HG03064 (cell line): ENCODE results near the gene ERI2.

ENCODE experiments used
- ATAC-seq: cut with Tn5 transposase; IDR thresholded peaks from one replicate; pipeline ENCODE4 v1.9.1; 2021; ENCODE audit warnings: low read depth; ENCODE audit not compliant: unreplicated experiment

Gene ERI2, protein sequence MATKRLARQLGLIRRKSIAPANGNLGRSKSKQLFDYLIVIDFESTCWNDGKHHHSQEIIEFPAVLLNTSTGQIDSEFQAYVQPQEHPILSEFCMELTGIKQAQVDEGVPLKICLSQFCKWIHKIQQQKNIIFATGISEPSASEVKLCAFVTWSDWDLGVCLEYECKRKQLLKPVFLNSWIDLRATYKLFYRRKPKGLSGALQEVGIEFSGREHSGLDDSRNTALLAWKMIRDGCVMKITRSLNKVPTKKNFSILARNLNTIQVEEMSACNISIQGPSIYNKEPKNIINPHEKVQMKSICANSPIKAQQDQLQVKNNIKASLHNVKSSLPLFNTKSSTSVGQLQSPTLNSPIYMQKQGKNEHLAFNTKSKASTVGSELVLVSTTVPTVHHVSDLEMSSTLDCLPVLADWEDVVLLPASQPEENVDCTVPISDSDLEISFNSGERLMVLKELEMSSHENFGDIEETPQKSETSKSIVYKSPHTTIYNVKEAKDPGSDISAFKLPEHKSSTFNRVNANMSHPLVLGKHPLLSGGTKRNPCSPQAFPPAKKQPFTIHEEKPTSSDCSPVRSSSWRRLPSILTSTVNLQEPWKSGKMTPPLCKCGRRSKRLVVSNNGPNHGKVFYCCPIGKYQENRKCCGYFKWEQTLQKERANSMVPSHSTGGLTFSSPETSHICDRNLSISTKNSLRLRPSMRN

DNA sequence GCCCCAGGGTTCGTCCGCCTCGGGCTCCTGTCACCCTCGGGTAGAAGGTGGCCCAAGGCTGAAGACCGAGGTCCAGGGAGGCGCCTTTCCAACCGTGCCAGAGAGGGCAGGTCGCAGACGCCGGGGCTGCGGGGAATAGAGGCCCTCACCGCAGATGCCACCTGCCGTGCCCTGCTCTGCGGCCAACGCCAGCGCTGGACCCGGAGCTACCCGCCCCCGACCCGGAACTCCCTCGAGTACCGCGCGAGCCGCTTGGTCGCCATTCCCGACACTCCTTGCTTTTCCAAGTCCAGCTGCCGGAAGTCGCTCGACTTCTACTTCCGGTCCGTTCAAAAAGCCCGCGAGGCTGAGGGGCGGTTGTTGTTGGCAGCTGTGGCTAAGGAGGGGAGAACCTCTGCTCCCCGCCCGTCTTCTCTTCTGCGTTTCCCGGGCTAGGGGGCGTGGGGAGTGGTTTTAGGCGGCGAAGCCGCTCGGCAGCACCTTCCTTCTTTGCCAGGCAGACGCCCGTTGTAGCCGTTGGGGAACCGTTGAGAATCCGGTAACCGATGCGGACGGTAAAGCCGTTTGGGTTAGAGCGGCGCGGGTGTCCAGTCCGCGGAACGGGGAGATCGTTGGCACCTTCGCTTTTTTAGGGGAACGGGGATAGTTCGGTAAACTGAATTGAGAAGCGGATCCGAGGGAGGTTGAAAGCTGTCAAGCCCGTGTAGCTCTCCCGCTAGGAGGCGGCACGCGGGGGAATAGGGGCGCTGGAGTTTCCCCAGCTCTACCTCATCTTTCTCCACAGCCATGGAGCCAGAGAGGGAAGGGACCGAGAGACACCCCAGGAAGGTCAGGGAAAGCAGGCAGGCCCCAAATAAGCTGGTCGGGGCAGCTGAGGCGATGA lies at the start of gene ERI2, which contains the start of gene REXO5:
TSS of gene ERI2 (minus strand) at position 305 of the 883 bp plus-strand sequence. CDS start at position 263, 42 bp downstream.
TSS of gene REXO5 (plus strand) at position 360 of the 883 bp plus-strand sequence. CDS start at position 787, 427 bp downstream.
- peak; percentile 59 for ATAC-seq

DNA sequence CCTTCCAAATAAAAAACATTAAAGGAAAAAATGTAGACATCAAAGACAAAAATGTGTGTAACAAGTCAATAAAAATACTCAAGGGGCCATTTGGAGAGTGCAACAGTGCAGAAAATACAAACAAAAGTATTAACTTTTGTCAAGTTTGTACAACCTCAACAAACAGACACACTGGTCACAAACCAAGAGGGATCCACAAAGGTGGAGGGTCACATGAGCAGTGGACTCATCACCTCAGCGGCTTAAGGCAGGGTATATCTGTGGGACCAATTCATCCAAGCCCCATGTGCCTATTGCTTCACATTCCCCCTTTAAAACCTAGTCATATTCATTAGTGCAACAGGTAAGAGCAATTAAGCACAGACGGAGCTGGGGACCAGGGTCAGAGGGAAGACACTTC lies 48.7 kb upstream of the ERI2 start:
- no peak for ATAC-seq

DNA sequence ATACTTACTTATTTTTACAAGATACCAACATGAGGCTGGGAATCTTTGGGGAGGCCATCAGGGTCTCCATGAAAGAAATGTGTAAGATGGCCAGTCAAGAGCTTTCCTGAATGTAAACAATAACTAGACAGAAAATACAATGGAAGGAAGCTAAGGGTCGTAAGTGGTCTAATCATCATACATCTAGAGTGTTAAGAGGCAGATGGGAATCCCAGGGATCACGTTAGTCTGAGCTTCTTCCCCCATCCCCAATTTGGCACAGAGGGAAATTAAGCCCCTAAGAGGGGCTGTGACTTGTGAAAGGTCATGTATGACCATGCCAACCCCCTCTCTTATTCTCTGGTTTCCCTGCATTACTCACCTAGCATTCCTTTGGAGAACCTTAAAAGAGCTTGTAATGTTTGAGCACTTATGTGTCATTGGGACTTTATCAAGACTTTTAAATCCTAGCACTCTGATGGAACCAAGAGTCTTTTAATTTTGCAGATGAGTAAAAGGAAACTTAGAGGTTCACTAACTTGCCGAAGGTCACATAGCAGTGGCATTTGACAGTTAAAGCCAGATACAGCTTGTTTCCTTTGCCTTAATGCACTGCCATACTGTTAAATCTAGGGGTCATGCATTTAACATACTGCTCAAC lies 47.8 kb upstream of the ERI2 start:
- no peak for ATAC-seq

DNA sequence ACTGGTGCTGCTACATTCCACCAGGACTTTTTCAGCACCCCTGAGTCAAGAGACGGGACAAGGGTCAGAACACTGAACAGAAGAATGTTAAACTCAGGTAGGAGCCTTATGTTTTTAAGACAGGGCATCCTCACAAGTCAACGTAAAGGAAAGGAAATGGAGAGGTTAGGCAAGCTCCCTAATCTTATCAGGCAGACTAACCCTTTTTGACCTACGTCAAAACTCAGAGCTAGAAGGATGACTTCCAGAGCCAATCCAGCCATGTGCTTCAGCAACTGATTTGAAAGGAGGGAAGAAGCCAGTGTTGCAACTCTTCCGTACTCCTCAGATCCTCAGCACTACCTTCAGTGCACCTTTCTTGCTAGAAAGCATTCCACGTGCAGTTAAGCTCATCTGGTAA lies 46.9 kb upstream of the ERI2 start:
- ATAC-seq: no peak

DNA sequence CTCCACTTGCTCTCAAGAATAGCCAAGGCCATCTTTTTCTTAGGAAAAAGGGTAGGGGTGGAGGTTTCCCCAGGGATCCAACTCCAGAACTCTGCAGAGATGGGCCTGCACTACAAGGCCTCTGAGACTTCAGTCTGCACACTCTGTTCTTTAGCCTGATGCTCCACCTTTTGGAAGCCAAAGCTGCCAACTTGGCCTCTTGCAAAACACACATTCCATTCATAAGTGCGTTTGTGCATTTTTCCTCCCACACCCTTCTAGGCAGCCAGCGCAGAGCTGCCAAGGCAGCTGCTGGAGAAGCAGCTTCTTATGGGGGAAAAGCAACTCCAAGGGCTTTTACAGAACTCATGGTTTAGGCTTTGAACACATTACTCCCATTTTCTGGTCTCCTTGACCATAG lies 45.3 kb upstream of the ERI2 start:
- ATAC-seq: no peak

DNA sequence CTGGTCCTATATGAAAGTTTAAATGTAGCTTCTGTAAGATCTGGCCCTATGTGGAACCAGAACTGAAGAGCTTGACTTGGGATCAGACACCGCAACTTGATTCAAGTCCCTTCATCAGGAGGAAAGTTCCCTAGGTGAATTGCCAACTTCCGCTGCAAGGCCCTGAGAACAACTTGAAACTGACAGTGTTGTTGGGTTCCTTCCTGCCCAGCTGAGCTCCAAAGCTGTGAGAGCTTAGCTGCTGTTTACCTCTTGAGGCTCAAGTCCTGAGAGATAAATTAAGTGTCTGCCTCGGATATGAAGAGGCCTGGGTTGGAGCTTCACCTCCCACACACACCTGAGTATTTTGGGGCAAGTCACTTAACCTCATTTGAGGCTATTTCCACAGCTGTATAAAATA lies 44.7 kb upstream of the ERI2 start:
- no peak for ATAC-seq

DNA sequence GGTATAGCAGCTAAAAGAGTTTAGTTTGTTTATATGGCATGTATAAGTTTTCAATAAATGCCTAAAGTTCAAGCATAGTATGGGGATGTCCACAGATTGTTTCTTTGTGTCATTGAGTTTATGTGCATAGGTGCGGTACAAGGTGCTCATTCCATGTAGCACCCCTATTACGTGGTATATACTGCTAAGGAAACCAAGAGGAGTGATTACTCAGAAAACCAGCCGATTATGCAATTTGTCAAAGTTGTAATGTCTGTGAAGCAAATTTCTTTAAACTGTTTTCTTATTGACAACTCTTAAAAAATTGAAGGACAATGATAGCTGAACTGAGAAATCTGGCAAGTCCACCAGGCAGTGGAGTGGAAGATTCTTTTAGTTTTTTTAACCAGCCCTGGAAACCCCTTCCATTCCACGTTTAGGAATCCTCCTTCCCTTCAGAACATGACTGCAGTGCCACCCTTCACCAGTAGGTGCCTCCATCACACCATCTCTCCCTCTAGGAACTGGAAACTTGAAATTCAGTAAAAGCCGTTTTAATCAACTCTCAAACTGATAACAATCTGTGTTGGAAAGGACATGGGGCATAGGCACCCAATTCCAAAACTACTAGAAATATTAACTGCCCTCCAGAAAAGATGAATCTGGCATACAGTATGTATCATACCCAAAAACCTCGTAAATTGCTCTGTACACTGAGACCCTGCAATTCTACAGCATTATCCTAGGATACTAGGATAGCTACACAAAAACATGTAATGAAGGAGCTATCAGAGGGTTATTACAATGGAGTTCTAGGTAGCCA lies 43.5 kb upstream of the ERI2 start:
- ATAC-seq: no peak

DNA sequence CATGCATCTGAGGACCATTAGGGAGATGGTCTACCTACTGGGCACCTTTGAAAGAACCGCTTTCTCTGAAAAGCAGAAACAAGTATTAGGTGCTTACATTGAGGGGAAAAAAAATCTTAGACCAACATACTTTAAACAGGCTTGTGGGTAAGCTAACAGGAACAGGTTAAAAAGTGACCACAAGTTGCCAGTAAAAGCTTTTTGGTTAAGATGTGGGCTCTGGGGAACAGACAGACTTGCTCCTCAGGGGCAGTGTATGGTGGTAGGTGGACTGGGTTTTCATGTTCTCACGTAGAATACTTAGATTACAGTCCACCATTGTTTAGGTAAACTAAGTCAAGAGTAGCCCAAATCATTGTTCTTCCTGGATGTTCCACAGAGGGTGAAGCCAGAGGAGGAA lies 41.3 kb upstream of the ERI2 start:
- ATAC-seq: no peak

DNA sequence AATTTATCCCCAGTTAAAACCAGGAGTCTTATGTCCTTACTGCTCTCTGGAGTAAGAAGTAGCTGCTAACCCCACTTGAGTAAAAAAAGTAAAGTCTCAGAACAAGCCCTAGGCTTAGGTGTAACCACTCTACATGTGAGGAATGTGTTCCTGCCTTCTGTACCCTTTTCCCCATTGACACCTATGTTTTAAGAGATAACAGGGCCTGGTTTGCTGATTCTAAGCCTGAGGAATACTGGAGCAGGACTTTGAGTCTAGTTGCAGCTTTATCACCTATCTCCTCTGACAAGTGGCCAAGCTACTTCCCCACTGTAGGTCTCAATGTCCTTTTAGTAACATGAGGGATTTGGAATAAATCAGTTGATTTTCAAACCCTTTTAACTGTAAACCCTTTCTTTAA lies 40.3 kb upstream of the ERI2 start:
- no peak for ATAC-seq

DNA sequence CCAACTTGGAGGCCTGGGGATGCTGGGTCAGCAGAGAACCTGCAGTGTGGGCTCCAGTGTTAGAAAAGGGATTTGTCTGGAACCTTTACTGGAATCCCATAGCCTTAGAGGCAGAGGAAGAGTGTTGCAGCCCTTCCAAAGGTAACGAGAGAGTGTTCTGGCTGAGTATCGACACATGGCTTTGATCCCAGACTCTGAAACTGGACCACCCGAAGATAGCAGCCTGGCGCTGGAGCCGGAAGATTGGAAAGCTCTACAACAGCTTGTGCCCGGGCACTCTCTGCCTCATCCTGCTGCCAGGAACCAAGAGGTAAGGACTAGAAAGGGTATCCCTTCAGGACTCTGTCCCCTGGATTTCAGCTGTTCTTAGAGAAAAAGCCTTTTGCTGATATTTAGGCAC lies 39.8 kb upstream of the ERI2 start:
- ATAC-seq: no peak

DNA sequence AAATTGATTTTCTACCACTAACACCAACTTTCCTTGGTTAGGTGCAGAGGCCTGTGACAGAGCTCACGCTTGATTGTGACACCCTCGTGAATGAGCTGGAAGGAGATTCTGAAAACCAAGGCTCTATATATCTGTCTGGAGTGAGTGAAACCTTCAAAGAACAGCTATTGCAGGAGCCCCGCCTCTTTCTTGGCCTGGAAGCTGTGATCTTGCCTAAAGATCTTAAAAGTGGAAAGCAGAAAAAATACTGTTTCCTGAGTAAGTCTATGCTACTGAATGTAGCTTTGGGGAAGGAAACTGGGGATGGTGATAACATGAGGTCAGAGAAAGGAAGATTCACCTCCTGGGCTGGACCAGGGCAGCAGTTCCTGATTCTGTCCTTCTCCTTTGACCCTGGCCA lies 38.3 kb upstream of the ERI2 start:
- no peak for ATAC-seq

DNA sequence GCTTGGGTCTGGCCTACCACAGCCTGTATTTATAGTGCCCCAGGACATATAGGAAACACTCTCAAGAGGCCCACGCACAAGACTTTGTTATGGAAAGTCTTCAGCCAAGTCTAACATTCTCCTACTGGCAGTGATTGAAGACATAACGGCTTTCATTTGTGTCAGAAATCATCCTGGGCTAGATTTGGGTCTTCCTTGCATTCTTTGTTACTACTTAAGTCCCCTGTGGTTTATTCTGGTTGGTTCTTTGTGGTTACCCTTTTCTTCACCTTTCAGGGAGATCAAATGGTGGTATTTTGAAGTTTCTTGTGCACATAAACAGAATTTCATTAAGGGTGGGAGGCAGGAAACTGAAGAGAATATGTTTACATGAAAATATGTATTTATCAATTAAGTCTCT lies 37.8 kb upstream of the ERI2 start:
- ATAC-seq: no peak

DNA sequence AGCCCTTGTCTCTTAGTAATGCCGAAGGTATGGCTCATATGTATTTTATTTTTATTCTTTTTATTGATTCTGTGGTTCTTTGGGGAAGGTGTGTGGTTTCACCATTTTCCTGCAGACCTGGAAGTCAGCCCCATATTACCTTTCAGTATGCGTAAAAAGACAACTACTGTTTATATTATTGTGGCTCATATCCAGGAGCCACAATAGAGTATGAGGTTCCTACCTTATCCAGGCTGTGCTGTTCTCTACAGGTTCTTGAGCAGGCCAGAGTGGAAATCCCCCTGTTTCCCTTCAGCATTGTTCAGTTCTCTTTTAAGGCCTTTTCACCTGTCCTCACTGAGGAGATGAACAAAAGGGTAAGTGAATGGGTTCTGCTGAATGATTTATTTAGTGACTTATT lies 33.2 kb upstream of the ERI2 start:
- no peak for ATAC-seq

DNA sequence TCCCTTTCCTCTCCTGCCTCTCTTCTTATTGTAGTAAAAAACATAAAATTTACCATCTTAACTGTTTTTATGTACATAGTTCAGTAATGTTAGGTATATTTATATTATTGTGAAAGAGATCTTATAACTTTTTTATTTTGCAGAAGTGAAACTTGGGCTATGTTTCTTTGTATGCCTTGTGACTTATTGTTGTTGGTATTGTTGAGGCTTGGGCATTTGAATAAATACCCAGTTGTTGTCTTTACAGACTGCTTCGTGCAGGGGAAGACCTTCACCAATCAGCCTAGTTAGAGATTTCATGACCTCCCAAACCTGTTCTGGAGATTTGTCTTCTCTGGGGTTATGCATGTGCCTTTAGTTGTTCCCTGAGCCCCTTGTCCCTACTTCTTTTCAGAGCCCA lies 32.0 kb upstream of the ERI2 start:
- no peak for ATAC-seq

DNA sequence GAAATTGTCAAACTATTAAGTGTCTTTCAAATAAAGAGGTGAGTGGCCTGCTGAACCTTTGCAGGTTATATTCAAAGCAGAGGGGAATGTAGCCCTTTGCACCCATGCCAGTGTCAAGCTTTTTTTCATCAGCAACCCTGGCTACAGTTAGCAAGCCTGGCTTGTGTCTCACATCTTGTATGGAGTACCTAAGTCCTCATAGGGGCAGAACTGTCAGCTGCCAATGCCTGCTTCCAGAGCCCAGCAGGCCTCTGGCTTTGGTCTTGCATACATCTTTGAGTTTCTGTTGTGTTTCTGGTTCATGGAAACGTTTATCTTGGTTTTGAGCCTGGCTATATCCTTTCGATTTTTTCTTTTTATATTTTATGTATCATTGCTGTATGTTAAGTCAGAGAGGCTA lies 26.8 kb upstream of the ERI2 start:
- no peak for ATAC-seq

DNA sequence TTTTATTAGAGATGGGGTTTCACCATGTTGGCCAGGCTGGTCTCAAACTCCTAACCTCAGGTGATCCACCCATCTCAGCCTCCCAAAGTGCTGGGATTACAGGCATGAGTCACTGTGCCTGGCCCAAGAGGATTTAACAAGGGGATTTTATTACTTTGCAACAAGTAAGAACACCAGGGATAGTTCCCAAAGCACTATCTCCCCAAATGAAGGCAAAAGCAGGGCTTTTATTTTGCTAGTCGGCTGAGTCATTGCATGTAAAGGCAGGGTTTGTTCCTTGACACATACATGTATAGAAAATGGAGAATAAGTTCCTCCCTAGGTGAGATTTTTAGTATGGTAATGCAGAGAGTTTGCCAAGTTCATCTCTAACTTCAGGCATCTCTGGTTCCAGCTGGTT lies 24.1 kb upstream of the ERI2 start:
- ATAC-seq: no peak

DNA sequence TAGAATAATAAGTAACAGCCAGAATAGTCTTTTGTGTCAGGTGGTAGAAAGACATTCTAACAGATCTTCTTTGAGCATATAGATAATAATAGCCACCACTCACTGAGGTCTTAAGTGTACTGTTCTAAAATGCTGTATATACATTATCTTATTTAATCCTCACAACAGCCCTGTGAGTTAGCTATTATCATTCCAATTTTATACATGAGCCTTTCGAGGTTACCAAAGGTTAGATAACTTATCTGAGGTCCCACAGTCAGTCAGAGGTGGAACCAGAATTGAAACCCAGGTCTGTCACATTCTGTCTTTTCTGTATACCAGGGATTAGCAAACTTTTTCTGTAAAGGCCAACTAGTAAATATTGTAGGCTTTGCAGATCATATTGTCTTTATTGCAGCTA lies 23.3 kb upstream of the ERI2 start:
- no peak for ATAC-seq

DNA sequence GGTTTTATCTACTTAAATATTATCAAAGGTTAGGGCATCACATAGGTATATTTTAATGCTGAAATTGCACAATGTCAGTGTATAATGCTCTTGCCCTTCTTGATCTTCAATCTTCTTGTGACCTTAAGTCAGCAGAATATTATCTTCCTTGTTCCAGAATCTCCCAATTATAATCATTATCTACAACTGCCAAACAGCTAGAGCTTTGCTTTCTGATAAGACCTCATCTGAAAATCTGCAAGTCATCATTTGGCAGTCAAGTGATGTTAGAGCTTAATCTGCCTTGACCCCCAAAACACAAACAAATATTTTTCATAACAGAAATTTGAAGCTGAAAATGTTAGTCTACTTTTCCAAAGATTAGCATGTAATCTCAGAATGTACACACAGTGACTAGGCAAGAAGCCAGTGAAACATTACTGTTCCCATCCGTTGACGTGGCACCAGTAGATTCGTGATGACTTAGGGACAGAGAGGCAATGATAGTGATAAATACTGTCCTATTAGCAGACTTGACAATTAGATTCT lies 19.8 kb upstream of the ERI2 start:
- ATAC-seq: no peak

DNA sequence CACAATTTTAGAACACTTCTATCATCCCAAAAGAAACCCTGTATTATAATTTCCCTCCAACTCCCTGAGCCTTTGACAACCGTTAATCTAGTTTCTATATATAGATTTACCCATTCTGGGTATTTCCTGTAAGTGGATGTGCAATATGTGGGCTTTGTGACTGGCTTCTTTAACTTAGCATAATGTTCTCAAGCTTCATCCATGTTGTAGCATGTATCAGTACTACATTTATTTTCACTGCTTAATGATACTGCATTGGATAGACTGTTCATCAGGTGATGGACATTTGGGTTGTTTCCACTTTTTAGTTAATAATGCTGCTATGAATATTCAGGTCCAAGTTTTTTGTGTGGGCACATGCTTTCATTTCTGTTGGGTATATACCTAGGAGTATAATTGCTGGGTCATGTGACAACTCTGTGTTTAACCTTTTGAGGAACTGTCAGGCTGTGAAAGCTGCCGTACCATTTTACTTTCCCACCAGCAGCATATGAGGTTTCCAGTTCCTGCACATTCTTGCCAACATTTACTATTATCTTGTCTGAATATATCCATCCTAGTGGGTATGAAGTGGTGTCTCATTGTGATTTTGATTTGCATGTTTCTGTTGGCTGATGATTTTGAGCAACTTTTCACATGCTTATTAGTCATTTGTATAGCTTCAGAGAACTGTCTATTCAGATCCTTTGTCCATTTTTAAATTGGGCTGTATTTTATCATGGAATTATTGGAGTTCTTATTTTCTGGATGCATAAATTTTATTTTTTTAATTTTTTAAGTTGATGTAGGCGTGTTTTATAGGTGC lies 16.5 kb upstream of the ERI2 start:
- no peak for ATAC-seq
